ENCODE measurements around the gene GYS1.

Gene GYS1

DNA sequence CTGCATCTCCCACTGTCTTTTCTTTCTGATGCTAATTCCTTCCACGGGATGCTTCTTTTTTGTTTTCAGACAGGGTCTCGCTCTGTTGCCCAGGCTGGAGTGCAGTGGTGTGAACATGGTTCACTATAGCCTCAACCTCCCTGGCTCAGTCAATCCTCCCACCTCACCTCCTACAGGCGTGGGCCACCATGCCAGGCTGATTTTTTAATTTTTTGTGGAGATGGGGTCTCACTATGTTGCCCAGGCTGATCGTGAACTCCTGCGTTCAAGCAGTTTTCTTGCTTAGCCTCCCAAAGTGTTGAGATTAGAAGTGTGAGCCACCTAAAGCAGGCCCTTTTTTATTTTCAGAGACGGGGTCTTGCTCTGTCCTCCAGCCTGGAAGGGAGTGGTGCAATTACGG is 4.8 kb downstream of the GYS1 start:
- no peak for DNase-seq

DNA sequence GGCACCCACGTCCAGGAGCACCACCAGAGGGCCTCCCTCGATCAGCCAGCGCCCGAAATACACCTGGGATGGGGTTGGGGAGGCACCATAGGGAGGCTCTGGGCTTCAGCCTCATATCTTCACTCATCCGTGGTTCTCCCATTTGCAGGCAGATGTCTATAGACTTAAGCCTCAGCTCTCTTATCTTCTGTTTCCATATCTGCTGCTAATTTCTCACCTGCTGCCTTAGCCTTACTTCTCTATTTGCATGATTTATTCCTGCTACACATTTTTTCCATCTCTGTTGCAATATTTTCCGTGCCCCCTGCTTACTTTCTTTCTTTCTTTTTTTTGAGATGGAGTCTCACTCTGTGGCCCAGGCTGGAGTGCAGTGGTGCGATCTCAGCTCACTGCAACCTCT is 5.8 kb downstream of the GYS1 start:
- DNase-seq, result no peak

DNA sequence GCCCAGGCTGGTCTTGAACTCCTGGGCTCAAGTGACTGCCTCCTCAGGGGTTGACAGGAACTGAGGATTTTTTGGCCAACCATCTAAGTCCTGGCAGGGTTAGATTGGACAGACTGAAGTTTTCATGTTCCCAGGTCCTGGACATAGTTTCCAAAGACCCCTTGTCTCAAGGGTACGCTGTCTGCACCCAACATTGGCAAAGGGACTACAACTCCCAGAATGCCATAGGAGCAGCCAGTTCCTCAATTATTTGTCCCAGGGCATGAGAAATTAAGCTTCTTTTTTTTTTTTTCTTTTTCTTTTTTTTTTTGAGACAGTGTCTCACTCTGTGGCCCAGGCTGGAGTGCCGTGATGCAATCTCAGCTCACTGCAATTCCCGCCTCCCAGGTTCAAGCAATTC is 6.9 kb downstream of the GYS1 start:
- no peak for DNase-seq

DNA sequence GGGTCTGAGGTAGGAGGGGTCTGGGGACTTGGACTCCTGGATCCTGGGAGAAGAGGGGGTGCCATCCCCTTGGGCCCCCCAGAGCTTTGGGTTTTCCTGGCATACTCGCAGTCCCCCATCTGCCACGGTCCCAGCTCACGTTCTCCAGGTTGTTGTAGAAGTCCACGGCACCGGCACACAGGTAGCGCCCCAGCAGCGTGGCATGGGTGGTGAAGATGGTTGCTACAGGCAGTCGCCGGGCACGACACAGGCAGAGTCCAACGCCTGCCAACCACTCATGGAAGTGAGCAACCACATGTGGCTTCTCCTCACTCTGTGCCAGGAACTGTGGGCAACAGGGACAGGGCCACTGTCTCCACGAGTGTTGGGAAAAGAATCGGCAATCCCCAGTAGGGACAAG is 7.4 kb downstream of the GYS1 start:
- no peak for DNase-seq

DNA sequence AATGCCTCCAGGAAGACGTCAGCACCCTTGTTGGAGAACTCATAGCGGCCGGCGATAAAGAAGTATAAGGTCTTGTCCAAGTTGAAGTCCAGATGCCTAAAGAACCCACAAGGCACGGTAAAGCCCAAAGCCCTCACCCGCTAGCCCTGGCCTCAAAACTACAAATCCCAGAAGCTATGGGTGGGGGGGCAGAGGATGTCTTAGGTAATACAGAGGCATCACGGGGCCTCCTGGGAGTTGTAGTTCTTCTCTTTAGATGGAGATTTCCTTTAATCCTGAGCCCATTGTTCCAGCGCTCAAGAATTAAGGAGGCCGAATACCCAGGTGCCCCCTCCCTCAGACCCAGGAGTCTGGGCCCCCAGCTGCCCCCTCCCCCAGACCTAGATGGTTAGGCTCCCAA is 10.8 kb downstream of the GYS1 start:
- DNase-seq, result no peak

DNA sequence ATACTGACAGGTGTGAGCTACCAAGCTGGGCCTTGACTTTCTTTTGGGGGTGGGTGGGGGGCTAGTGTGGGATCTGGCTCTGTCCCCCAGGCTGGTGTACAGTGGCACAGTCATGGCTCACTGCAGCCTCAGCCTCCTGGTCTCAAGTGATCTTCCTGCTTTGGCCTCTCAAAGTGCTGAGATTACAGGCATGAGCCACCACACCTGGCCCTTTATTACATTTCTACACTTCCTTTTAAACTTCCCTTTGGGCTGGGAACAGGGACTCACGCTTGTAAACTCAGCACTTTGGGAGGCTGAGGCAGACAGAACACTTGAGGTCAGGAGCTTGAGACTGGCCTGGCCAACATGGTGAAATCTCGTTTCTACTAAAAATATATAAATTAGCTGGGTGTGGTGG is 16.0 kb downstream of the GYS1 start:
- no peak for DNase-seq

DNA sequence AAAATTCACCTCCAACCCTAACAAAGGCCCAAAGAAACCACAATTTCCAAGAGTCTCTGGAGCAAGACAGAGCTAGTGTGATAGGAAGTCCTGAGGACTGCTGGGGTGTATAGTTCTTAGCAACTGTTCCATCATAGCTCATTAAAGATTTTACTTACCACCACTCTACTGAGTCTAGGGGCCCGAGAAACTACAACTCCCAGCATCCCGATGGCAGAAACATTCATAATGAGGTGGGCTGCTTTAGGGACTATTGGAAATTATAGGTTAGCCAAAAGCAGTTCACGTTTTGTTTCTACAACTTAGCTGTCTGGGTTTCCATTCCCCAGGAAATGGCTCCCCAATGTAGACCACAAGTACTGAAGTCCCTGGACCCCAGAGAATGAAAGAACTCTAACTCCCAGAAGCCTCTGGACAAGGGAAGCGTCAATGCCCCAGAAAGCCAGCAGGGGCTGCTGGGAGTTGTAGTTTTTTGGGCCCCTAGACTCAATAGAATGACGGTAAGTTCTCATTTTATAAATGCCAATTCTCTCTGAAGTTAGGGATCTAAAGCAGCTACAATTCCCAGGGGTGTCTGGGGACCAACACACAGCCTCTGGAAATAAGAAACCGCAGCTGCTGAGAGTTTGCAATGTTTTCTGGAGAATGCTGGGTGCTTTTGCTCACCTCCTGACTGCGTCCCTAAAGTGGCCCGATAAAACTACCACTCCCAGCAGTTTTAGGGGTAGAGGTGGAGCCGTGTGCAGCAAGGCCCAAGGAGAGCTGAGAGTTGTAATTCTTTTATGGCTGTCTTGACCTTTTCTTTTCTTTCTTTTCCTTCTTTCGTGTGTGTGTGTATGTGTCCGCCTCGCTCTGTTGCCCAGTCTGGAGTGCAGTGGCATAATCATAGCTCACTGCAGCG is 16.9 kb downstream of the GYS1 start:
- DNase-seq, result peak; percentile 57

DNA sequence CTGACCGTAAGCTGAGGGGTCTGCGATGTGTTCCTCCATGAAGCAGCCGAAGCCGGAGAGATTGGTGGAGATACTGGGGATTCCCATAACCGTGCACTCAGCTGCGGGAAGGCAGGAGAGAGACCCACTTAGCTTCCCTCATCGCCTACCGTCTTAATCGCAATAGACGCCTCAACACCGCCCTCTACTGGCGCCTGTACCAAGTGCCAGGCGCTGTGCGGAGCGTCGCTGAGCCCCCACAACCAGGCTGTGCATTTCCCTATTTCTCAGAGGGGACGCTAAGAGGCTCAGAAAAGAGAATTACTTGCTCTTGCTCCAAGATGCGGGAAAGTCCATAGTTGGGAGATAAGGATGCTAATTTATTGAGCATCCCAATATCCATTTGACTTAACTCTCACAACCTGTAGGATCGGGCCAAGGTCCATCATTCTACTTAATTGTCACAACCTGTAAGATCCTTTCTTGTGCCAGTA is 22.1 kb downstream of the GYS1 start:
- peak; percentile 83 for DNase-seq

DNA sequence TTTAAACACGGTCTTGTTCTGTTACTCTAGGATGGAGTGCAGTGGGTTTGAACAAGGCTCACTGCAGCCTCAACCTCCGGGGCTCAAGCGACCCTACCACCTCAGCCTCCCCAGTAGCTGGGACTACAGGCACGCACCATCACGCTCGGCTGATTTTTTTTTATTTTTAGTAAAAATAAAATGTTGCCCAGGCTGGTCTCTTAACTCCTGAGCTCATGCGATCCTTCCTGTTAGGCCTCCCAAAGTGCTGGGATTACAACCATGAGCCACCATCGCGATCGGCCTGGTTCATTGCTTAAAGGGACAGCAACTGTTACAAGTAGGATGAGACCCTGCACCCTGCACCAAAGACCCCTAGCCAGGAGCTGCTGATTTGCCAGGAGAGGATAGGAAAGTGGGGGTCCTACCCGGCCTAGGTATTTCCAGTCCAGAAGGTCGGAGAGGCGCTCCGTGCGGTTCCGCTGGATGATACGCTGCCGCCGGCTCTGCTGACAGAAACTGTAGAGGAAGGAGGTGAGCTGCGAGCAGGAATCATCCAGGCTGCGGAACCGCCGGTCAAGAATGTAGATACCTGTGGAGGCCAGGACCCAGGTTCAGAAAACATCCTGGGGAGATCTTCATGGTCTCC is 22.9 kb downstream of the GYS1 start:
- no peak for DNase-seq

DNA sequence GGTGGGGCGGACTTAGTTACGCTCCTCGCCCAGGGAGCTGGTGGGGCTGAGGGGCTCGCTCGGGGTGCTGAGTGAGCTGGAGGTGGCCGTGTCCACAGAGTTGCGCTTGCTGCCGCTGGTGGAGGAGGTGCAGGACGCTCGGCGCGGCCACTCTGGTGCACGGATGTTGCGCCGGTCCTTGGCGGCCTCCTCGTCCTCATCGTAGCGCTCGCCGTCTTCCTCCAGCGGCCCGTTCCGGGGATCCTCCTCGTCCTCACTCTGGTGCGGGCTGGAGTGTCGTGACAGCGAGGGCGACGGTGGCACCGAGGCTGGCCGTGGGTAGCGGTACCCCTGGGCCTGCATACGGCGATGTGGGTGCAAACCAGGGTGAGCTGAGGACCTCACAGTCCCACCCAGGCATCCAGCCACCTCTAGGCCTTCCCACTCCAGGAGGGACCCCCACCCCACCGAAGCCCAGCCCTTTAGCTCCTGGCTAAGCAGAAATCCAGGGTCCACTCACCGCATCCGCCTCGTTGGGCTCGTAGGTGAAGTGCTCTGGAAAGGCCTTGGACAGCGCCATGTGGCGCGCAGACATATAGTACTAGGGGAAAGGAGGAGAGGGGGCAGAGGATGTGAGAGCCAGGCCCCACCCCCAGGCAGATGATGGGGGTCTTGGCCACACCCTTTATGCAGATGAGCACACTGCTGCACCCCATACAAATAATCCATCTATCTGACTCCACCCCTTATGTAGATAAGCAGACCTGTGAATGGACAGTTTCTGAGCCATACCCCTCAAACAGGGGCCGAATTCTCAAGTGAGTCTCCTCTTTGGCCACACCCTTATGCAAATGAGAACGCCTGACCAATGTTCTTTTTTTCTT is 23.6 kb downstream of the GYS1 start:
- no peak for DNase-seq

DNA sequence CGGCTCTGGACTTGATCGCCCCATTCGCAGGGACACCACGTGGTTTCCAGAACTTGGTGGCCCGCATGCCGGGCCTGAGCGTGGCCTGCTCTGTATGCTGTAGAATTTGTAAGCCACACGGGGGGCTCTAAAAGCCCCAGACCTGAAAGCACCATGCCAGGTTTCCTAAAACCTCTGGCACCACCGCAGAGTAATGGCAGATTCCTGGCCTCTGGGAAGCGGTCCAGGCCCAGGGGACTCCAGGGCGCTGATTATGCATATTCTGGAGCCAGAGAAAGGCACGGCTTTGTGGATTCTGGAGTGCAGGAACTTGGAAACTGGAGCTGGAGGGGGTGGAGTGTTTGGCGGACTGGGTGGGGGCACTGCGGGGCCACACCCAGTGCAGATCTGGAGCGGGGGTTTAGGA is 24.3 kb downstream of the GYS1 start:
- DNase-seq, result no peak

DNA sequence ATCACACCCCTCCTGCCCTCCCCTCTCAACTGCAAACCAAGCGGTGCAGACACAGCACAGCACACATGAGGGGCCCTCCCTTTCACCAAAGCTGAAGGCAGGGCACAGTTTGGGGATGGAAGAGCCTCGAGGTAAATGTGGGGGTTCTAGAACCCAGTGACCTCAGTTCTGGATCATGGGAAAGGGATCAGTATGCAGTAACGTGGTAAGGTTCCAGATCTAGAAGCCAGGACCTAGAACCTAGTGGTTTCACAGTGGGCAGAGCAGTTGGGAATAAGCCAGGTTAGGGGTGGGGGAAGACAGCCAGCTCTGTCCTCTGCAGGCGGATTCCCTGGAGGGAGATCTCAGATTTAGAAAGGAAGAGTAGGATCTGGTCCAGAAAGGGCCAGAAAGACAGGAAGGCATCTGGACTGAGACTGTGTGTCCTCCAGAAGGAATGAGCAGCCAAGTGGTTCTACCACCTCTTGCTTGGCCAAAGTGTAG is 24.9 kb downstream of the GYS1 start:
- no peak for DNase-seq

DNA sequence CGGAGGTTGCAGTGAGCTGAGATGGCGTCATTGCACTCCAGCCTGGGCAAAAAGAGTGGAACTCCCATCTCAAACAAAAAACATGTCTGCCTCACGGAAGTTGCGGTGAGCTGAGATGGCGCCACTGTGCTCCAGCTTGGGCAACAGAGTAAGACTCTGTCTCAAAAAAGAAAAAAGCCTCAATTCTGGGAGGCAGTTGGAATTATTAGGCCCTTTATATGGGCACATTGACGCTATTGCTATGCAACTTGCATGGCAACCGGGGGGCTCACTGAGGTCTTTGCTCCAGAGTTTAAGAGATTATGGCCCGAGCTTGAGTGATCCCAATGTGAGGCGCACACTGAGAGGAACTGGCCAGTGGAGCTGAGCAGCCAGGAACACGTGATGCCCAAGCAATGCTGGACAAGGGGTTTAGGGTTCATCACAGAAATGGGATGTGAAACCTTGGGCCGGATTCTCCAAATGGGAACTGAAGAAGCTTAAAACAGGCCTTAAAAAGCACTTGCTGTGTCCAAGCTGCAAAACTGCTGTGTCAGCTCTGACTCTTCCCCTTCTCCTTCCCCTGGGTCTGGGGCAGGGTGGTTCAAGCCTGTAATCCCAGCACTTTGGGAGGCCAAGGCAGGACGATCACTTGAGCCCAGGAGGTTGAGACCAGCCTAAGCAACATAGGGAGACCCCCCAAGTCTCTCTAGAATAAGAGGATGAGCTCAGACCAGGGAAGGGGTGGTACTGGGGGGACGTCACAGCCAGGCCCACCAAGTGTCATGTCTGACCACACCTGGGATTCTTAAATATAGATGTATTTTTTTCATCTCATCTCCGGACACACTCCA is 25.5 kb downstream of the GYS1 start:
- peak; percentile 37 for DNase-seq

DNA sequence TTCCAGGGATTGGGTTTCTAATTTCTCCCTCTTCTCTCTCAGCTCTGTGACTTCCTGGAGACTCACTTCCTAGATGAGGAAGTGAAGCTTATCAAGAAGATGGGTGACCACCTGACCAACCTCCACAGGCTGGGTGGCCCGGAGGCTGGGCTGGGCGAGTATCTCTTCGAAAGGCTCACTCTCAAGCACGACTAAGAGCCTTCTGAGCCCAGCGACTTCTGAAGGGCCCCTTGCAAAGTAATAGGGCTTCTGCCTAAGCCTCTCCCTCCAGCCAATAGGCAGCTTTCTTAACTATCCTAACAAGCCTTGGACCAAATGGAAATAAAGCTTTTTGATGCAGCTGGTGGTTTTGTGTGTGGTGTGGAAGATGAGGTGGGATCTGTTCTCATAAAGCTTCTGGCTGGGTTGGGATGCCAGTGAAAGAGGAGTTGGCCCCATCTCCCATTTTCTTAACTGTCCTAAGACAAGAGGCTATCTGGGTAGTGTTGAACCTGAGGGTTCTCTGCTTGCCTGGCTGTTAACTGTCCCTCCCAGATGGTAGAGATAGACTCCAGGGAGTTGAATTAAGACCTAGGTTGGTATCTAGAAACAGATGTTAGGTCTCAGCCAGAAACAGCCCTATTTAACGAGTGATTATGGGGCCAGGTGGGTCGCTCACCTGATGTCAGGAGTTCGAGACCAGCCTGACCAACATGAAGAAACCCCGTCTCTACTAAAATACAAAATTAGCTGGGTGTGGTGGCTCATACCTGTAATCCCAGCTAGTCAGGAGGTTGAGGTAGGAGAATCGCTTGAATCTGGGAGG is 26.4 kb downstream of the GYS1 start:
- DNase-seq, result peak; percentile 23

DNA sequence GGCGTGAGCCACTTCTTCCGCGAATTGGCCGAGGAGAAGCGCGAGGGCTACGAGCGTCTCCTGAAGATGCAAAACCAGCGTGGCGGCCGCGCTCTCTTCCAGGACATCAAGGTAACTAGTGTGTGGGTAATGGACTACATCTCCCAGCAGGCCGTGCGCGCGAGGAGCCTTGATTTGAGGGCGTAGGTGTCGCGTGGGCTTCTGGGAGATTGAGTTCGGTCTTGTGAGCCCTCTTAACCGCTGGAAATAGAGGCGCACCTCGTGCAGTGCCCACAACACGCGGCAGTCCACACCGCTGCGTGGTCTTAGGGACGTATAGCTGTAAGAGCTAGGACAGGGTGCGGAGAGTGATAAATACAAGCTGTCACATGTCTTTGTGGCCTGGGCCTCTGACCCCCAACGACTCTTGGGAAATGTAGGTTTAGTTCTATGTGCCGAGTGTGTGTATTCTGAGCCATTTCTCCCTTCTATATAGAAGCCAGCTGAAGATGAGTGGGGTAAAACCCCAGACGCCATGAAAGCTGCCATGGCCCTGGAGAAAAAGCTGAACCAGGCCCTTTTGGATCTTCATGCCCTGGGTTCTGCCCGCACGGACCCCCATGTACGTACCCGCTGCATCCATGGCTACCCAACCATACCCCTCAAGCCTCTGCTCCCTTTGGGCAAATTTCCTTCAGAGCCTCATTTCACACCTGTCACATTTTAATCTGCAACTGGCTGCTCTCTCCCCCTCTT is 27.1 kb downstream of the GYS1 start:
- peak; percentile 90 for DNase-seq

DNA sequence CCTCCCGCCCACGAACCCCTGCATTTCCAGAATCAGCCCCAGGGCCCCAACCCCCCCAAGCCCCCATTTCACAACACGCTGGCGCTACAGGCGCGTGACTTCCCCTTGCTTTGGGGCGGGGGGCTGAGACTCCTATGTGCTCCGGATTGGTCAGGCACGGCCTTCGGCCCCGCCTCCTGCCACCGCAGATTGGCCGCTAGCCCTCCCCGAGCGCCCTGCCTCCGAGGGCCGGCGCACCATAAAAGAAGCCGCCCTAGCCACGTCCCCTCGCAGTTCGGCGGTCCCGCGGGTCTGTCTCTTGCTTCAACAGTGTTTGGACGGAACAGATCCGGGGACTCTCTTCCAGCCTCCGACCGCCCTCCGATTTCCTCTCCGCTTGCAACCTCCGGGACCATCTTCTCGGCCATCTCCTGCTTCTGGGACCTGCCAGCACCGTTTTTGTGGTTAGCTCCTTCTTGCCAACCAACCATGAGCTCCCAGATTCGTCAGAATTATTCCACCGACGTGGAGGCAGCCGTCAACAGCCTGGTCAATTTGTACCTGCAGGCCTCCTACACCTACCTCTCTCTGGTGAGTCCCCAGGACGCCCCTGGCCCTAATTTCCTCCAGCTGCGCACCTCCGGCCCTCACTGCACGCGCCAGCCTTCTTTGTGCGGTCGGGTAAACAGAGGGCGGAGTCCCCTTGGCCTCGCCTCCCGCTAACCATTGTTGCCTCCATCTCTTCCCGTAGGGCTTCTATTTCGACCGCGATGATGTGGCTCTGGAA is 27.9 kb downstream of the GYS1 start, which contains the start of gene FTL:
TSS of gene FTL (plus strand) at position 270 of the 766 bp plus-strand sequence. CDS start at position 469, 199 bp downstream.
- peak; percentile 98 for DNase-seq

DNA sequence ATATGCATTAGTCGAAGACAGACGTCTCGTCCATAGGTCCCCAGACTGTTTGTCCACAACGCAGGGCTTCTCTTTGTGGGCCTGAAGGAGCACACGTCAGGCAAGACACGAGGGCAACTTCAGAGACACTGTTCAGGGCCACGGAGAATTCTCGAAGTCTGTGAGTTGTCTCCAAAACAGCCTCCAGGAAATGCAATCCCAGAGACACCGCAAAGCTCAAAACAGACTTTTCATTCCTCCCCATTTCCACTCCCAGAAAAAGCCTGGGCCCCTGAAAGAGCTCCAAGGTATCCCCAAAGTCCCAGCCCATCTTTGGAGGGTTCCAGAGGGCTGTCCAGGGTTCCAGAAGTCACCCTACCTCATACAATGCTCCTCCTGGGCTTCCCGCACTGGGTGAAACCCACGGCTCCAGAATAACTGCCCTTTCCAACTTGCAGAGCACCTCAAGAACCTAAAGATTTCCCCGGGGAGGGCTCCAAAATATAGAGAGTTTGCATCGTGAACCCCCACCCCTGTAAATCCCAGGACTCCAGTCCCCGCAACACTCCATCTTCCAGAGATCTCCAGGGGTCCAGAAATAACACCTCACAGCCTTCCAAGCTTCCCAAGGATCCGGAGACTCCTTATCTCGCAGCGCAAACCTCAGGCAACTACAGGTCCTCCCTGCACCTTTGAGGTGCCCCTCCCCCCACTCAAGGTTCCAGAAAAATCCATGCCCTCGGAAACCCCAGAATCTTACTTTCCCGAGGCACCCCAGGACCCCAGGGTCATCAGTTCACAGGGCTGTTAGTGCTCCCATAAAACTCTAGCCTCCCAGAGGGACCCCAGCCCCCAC is 28.7 kb downstream of the GYS1 start:
- DNase-seq, result no peak

DNA sequence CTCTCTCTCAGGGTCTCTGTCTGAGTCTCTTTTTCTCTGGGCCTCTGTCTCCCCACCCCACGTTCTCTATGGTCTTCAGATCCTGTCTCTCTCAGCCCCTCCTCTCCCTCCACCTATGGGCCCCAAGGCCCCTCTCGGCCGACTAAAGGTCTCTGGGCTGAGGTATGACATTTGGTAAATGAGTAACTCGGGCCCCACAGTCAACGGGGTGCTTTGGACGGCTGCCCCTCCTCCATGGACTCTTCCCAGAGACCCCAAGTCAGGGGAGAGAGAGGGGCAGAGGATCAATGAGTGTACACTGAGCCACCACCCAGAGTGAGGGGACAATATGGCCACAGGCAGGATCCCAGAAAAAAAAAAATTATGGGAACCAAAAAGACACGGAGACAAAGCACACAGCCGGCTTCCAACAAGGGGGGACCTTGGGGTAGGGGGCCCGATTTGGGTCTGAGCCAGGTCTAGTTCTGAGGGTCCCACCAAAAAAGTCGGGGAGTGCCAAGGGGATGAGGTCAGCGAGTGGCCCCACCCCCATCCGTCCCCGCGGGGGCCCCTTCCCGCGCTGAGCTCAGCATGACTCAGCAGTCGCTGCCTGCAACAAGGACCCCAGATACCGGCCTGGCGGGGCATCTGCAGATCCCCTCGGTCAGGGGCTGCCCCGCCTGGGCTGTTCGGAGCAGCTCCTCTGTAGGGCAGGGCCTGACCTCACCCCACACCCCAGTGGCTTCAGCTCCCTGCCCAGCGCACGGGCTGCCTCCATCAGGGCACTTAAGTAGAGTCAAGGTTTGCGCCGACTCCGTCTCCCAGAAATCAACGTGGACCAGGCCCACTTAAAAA is 29.5 kb downstream of the GYS1 start:
- DNase-seq, result peak; percentile 87

Data from activated CD4-positive, alpha-beta T cell treated with anti-CD3 and anti-CD28 coated beads, Interleukin-10, Interleukin-2, amounts not matched to agents 100 ng/mL and 50 ng/mL, durations not matched to agents 16 hours and 8 hours (primary cell).